NCI-H226 (cell line): Measurements from ENCODE around the gene CNMD.

Experiments used
- DNase-seq: peaks from one replicate; pipeline ENCODE4 v3.0.0-alpha.2; 2015

The CNMD gene

DNA sequence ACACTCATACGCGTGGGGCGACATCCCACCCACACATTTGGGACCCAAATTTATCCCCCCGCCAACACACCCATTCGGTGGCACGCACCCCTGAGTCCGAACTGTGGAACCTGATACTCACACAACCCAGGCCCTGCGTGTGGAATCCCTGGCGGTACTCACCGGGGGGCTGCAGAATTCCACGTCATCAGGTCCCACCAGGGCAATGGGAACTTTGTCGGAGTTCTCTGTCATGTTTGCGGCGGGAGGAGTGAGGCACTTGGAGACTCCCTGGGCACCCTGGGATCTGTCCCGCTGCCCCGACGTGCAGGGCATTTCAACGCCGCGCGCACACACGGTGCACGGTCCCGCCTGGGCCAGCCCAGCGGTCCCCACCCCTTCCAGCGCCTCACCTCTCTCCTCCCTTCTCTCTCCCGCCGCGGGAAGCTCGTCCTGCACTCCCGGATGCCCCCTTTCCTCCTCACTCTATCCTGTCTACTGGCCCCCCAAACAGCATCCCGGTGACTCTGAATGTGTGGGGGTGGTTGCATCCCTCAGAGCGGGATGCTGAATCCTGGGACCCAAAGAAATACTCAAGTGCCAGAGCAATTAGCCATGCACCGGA is at the start of gene CNMD:
Gene CNMD (minus strand): TSS at position 353 of the 604 bp plus-strand sequence. CDS start 119 bp downstream, at position 234.
- DNase-seq = no peak

DNA sequence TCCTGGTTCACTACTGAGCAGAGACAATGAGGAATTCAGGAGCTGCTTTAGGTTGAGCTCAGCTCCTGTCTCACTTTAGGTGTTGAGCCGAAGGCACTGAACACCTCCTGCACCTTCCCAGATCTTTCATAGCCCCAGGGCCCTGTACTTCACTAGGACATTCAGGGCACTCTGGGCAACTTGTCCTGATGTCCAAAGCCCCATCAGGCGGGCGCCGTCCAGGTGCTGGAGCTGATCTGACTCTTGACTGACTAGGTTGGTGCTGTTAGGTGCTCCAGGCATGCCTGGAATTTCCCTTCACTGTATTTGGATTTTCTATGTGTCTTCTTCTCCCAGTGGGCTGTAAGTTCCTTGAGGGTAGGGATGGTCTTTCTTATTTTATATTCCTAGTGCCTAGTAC is 48.4 kb upstream of the CNMD start:
- no peak for DNase-seq

DNA sequence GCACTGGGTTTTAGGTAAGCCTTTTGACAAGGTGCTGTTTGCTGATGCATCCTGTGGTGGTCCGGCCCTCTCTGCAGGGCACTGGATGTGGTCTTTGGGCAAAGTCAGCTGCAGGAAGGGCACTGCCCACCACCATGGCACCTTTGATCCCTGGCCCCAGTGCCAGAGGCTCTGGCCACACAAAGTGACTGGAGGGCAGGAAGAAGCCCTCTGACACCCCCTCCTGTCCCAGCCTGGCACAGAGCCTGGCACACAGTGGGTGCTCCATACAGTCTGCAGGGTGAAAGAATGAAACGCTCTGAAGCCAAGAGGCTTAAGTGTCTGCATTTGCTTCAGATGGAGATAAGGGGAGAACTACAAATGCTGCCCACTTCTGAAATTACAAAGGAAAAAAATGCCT is 47.6 kb upstream of the CNMD start:
- no peak for DNase-seq

DNA sequence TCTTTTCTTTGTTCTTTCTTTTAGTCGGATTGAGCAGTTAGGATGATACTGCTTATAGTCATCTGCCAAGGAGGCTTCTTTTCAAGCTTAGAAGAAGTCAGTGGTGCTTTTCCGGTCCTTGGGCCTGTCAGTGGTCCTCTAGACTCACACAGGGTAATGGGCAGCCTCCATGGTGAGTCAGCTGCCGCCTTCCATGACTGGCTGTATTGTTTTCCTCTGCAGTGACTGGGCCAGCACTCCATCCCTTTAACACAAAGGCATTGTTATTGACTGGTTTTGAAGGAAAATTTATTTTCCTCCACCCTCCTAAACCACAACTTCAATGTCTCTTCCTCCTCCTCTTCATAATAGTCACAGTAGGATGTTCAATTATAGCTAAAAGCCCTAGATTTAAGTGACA is 47.1 kb upstream of the CNMD start:
- no peak for DNase-seq

DNA sequence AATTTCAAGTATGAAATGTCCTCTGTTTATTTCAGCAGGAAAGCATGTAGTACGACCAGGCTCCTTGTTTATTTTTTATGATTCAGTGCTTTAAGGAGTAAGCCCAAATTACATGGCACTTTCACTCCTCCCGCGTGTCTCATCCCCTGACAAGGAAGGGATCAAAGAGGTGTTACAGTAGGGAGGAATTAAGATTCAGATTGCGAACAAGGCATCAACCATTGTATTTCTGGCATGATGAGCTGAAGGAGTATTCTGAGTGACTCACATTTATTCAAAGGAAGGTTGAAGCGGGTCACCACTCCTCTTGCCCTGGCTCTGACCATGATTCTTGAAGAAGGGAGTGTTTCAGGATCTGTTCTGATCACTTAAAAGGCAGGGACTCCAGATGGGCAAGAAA is 46.1 kb upstream of the CNMD start:
- DNase-seq = no peak

DNA sequence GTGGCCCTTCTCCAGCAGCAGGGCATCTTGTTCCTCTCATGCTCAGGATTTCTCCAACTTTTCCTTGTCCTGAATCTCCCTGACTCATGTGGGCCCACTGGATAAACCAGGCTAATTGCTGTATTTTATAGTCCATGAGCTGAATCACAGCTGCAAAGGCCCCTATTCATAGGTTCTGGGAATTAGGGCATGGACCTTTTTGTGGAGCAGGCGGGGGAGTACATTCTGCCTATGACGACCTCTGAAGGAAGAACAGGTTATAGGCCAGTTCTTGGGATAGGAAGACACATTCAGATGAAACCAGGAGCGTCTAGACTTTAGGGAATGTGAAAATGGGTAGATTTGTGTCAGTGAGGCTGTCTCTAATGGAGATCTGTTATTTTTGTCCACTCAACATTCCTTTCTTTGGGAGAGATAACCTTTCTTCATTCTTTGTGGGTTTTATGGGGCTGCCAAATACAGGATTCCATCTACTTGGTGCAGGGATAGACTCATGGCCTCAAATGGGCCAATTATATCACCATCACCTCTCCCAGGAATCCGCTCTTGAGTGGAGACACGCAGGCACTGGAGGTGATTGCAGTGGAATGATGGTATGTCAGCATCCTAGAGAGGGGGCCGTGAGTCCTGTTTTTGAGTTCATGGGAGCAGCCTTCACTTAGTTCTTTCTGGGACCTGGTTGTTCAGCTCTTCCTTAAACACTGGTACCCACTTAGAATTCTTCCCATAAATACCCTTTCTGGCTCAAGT is 45.1 kb upstream of the CNMD start:
- DNase-seq = no peak

DNA sequence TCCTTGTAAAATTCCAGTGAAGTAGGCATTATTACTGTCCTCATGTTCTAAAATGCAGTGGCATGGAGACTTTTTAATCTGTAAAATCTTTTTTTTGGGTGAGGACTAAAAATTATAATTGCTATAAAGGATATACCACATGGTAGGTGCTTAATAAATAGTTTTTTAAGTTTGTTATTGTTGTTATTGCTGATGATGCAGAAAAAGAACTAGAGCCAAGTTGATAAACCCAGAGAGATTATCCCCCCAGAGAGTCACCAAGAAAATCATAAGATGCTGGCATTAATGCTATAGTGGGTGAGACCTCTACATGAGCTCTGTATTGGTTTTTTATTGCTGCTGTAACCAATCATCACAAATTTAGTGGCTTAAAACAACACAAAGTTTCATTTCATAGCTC is 44.3 kb upstream of the CNMD start:
- no peak for DNase-seq

DNA sequence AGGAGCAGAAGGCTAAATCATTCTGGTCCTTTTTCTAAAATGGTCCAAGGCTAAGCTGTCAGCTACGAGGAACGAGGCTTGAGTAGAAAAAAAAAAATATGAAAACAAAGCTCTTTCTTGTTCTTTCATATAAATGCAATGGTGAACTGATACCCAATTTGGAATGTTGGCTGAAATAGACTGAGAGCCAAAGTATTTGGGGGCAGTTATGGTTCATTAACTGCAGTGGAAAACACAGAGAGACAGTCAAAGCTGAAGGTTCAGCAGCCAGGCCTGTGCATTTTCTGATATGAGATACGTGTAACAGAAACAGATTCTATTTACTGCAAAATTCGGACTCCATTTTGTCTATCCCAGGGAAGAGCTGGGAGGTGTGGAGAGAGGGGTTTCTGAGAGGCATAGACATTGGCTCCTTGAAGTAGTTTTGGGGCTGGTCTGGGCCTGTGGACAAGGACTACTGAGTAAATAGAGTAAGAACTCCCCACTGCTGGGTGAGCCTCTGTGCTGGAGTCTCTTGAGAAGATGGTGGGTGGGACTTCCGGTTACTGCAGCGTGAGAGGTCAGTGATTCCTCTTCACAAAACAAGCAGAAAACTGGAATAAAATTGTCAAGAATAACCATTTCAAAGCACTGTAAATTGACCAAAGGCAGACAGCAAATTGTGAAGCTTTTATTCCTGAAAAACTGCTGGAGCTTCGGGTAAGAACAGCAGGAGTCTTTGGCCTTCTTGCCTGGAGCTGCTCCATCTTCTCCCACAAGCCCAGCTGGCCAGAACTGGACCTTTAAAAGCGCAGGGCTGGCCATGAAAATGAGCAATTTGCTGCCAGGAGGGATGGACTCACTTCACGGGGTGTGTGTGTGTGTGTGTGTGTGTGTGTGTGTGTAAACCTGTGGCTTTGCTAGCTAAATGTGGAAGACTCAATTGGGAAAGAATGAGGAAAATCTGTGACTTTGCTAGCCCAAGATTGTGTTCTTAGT is 43.1 kb upstream of the CNMD start:
- no peak for DNase-seq

DNA sequence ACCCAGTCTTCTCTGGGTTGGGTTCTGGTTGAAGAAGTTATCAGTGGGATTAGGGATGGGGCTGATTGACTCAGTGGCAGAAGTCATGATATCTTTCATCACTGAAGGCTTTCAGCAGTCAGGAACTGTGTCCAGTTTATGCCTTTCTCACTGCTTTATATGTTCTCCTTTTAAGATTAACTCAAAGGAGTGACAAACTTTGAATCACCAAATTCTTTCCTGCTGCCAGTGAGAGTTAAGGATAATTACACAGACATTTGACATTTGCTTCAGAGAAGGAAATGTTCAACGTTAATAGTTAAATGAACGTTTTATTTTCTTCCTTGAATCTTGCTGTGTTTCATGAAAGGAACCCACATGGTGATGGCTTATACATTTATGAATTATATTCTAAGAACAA is 41.0 kb upstream of the CNMD start:
- no peak for DNase-seq

DNA sequence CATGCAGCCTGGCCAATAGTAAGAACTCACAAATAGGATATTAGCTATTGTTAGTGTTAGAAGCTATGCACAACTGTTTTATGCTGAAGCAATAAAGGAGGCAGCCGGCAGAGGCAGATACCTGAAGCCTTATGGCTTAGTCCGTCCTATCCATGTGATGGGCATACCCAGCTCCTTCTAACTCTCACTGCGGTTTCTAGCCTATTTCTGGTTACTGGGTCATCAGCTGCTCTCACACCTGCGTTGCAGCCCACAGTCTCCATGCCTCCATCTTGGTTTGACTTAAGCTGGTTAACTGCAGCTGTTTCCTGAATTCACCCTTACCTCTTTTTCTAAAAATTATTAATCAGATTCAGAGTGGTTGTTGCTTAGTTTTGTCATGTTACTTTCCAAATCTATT is 40.5 kb upstream of the CNMD start:
- DNase-seq = no peak

DNA sequence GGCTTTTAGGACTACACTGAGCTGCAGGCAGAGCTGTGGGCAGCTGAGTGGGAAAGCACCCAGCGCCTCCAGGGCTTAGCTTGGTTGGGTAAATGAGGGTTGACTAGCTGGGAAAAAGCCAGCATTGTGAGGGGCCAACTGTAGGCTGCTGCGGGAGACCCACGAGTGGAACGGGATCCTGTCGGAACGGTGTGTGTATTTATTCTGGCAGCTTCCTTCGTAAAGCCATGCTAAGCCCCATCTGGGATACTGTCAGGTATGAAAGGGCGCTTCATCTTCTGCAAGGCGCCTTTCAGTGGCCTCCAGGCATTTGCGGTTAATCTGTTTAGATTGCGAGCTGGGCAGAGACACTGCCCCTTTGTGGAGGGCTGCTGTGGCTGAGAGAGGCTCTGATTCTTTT is 39.5 kb upstream of the CNMD start:
- no peak for DNase-seq

DNA sequence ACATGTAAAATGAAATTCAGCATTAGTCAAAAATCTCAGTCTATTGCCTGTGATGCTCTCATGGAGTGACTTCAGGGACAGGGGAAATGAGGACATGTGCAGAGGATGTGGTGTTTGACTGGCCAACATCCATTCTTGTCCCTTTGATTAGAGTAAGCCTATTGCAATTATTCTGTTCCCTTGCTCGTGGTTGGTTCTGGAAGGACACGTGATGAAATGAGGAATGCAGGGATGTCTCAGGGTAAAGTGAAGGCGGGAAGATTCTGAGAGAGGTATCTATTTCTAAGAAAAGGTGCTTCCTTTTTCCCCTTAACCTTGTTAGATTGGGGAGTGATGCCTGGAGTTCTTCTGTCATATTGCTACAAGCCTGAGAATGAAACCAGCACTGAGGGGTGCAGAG is 37.1 kb upstream of the CNMD start:
- no peak for DNase-seq

DNA sequence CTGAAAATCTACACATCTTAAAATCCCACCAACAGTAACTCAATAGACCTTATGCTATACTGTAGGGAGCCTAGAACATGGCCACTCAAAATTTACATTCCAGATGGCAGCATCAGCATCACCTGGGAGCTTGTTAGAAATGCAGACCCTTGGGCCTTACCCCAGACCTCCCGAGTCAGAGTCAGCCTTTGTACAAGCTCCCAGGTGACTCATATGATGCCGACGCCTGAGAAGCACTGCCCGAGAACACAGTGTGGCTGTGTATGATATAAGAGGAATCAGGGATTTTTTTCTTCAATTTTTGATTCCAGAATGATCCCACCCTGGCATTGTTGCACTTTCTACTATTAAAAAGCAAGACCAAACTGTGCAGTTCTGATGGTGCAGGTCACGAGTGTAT is 35.9 kb upstream of the CNMD start:
- DNase-seq = no peak

DNA sequence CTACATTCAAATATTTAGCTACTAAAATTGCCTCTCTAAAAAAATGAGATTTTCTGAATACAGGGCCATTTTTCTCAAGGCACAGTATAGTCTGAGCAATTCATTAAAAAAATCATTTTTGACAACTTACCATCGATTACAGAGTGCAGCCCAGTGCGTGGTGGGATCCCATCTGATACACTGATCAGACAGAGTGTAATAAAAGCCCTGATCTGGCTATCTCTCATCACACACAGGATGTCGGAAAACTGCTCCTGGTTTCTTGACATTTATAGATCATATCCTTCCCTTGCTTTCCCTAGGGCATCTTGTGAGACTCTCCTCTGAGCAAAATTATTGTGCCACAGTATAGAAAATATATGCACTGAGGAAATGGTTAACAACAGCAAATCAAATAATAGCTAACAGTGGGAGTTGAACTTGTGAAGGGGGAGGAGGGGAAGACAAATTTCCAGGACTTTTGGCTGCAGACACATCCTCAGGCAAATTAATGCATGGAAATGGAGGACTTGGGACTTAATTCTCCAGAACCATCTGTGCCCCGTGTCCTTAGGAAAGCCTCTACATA is 28.4 kb upstream of the CNMD start:
- DNase-seq = no peak

DNA sequence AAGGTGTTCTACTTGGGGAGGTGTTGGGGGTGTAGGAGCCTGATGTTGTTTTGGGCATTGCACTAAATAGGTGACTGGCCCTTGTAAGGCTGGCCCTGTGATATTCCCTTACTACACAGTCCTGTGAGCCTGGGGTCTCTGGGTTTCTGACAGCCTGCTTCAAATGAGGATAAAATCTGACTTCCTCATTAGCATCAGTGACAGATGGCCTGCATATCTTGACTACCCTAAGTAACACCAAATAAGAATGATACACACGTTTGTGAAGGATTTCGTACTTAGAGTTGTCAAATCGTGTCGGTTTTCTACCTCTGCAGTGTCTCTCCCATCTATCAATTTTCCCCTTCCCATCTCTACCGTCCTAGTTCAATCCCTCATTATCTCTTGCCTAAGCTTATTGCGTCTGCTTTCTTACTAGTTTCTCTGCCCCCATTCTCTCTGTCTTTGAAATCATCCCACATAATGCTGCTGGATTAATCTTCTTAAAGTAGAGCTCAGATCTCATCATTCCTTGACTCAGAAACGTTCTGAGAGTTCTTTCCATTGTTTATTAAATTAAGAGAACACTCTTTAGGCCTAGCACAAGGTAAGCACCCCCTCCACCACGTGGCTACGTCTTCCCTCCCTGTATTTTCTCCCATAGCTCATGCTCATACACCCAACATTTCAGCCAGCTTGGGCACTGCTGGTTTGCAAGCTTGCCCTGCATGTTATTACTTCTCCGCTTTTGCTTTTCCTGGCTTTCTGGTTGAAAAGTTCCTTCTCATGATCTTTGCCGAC is 26.2 kb upstream of the CNMD start:
- DNase-seq = no peak

DNA sequence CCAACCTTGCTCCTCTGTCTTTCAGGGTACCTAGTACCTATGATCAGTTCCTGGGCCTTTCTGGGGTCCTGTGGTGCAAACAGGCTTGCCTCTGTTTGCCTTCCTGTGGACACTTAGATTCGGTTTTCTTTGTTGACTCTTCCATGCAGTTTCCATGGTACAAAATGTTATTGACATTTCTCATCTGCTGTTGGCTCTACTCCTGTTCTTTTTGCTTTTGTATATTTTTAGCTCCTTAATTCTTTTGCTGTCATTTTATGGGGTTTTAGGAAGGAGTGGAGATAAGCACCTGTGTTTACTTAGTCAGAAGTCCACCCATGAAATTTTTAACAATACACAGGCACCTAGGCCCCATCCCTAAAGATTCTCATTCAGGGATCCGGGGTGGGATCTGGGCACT is 20.5 kb upstream of the CNMD start:
- DNase-seq = no peak

DNA sequence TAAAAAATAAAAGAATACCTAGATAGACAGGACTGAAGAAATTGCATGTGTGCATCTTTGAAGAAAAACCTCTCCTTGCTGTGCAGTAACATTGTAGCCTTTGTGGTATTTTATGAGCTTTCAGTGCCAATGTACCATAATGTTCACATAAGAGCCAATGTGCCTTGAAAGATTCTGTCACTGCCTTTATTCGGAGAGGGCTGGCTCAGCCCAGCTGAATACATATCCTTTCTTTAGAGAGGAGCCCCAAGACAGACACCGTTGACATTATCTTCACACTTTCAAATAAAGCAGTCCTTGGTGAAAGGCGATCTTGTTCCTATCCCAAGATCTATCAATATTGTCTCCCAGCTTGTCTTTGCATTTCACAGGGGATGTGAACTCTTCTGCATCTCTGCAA is 18.5 kb upstream of the CNMD start:
- DNase-seq = no peak

DNA sequence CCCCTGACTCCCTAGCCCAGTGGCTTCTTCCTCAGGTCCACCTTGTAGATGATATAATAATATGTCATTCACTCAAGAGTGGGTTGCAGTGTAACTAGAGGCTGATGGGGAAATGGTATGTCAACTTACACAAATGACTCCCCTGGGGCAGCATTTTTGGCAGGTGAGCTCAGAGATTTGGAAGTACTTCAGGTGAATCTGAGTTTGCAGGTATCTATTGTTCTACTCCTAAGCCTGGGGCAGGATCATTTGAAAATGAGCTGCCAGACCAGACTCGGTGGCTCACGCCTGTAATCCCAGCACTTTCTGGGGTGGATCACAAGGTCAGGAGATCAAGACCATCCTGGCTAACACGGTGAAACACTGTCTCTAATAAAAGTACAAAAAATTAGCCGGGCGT is 11.6 kb upstream of the CNMD start:
- DNase-seq = no peak

DNA sequence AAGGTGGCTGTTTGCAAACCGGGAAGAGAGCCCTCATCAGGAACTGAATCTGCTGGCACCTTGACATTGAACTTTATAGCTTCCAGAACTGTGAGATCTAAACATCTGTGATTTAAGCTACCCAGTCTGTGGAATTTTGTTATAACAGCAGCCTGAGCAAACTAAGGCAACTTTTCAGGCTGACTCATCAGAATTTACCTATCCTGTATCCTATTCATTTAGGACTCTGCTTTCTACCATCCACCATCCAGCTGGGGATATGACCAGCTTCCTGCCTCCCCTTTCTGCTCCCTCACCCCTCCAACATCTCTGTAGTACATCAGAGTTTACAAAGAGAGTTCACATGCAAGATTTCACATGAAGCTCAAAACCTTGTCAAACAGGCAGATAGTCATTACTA is 11.1 kb upstream of the CNMD start:
- DNase-seq = no peak

DNA sequence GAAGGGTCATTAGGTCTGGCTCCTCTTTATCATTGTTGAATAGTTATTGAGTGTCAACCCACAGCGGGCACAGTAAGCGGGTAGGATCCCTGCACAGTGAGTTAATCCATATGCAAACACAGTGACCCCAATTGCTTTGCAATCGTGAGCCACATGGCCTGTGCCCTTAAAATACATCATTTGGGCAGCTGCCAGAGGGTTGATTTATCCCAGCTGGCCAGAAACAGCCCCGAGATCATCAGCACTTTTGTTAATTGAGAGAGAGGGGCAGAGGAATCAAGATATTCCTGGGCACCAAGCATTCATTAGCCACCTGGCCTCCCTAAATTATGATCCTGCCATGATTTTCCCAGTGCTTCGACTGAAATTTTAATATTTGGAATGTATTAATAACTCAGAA is 9.8 kb upstream of the CNMD start:
- DNase-seq = no peak

DNA sequence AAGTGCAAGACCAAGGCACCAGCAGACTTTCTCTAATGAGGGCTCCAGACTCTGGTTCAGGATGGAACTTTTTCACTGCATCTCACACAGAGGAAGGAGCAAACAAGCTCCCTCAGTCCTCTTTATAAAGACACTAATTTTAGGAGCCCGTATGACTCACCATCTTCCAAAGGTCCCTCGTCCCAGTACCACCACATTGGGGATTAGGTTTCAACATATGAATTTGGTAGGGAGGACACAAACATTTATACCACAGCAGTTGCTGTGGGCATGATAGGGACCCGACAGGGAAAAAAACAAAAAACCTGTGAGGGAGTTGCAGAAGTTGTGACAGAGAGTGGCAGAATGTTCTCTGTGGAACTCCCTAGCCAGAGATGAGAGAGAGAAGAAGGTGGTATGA is 6.5 kb upstream of the CNMD start:
- DNase-seq = no peak

DNA sequence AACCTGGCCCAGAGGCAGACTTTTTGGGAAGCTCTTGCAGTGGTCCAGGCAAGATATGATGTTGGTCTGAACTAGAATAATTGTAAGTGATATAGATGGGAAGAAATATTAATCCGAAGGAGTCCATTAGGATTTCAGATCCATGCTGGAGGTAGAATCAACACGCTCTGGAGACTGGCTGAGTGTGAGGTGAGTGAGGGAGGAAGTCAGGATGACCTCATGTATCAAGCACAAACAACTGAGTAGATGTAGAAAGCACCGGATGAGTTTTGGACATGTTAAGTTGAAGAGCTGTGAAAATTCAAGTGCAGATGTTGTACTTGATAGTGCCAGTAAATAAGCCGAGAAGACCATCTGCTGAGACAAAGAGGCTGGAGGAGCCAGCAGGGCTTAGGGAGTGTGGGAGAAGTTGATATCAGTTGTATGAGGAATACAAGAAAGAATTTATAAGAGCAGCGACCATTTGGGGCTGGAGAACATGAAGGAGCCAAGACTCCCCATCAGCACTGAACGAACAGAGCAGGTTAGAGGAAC is 5.3 kb upstream of the CNMD start:
- DNase-seq = no peak
